GM23338 (cell line): ENCODE measurements around the gene ALOX15B. TPM values are rescaled to one million over a fixed set of nuclear protein-coding genes. Genes with fewer than 3 reads are reported as not detected.

Experiments used
- ATAC-seq: fragments of 200-7000 bp; cut with Tn5 transposase; 3 replicates; pipeline ENCODE4 v1.9.1; 2020
- DNase-seq: peaks from one replicate; pipeline ENCODE4 v3.0.0-alpha.2; 2015; ENCODE audit warnings: low spot score
- H2AFZ ChIP-seq: fragments of 200-600 bp; sonication (generic); 2 replicates; pipeline ENCODE4 v1.8.0; 2016; ENCODE audit warnings: antibody characterized with exemption, mild to moderate bottlenecking, moderate library complexity
- H3F3A ChIP-seq: fragments of 200-600 bp; sonication (generic); replicated peaks from 2 replicates; pipeline ENCODE4 v1.8.0; 2017; ENCODE audit warnings: antibody characterized with exemption, mixed run types, low read depth
- H3K27ac ChIP-seq: fragments of 200-600 bp; sonication (generic); 2 replicates; pipeline ENCODE4 v1.6.1; 2016; ENCODE audit warnings: low read depth
- H3K27me3 ChIP-seq: fragments of 200-600 bp; sonication (generic); 2 replicates; pipeline ENCODE4 v1.8.0; 2016; ENCODE audit warnings: mild to moderate bottlenecking, mixed run types, moderate library complexity; ENCODE audit not compliant: insufficient read depth
- H3K36me3 ChIP-seq: fragments of 200-600 bp; sonication (generic); 2 replicates; pipeline ENCODE4 v1.8.0; 2016; ENCODE audit warnings: mild to moderate bottlenecking; ENCODE audit not compliant: insufficient read depth
- H3K4me1 ChIP-seq: fragments of 200-600 bp; sonication (generic); 2 replicates; pipeline ENCODE4 v1.8.0; 2016; ENCODE audit warnings: mild to moderate bottlenecking, moderate library complexity; ENCODE audit not compliant: insufficient read depth
- H3K4me2 ChIP-seq: fragments of 200-600 bp; sonication (generic); 2 replicates; pipeline ENCODE4 v1.7.1; 2017; ENCODE audit warnings: mixed run types
- H3K4me3 ChIP-seq: fragments of 200-600 bp; sonication (generic); 2 replicates; pipeline ENCODE4 v1.6.1; 2016; ENCODE audit warnings: mixed run types
- H3K79me2 ChIP-seq: fragments of 200-600 bp; sonication (generic); replicated peaks from 2 replicates; pipeline ENCODE4 v1.8.0; 2017; ENCODE audit warnings: mild to moderate bottlenecking; ENCODE audit not compliant: insufficient read depth
- H3K9me2 ChIP-seq: fragments of 200-600 bp; sonication (generic); 2 replicates; pipeline ENCODE4 v1.8.0; 2017; ENCODE audit not compliant: insufficient read depth
- H4K20me1 ChIP-seq: fragments of 200-600 bp; sonication (generic); replicated peaks from 2 replicates; pipeline ENCODE4 v1.8.0; 2017; ENCODE audit warnings: mild to moderate bottlenecking; ENCODE audit not compliant: insufficient read depth
- H3K27ac Mint-ChIP-seq: 2 replicates; pipeline ENCODE4 v1.8.0; 2020; ENCODE audit warnings: inconsistent platforms, mild to moderate bottlenecking, moderate library complexity, mixed read lengths
- H3K27me3 Mint-ChIP-seq: 3 replicates; pipeline ENCODE4 v1.8.0; 2022; ENCODE audit warnings: low read depth, mild to moderate bottlenecking, moderate library complexity, mixed read lengths, inconsistent platforms; ENCODE audit not compliant: insufficient read depth, poor library complexity
- H3K36me3 Mint-ChIP-seq: 3 replicates; pipeline ENCODE4 v1.8.0; 2021; ENCODE audit warnings: low read depth, mild to moderate bottlenecking, inconsistent platforms, moderate library complexity, mixed read lengths
- H3K4me1 Mint-ChIP-seq: 3 replicates; pipeline ENCODE4 v1.8.0; 2020; ENCODE audit warnings: mild to moderate bottlenecking, inconsistent platforms, mixed read lengths
- H3K4me3 Mint-ChIP-seq: 3 replicates; pipeline ENCODE4 v1.8.0; 2021; ENCODE audit warnings: moderate library complexity, mild to moderate bottlenecking, inconsistent platforms, mixed read lengths
- H3K9me3 Mint-ChIP-seq: 3 replicates; pipeline ENCODE4 v1.8.0; 2020; ENCODE audit warnings: moderate library complexity, mild to moderate bottlenecking, inconsistent platforms, mixed read lengths
- EZH2 ChIP-seq: fragments of 200-600 bp; sonication (generic); IDR thresholded peaks from one replicate; pipeline ENCODE4 v1.8.0; 2017; ENCODE audit warnings: antibody characterized with exemption, mild to moderate bottlenecking, low read depth; ENCODE audit not compliant: unreplicated experiment
- EZH2phosphoT487 ChIP-seq: fragments of 200-600 bp; sonication (generic); IDR thresholded peaks from one replicate; pipeline ENCODE4 v1.8.1; 2018; ENCODE audit warnings: antibody characterized with exemption; ENCODE audit not compliant: unreplicated experiment
- ZNF114 ChIP-seq: fragments of 250-450 bp; sonication (Bioruptor Pico); IDR thresholded peaks from 2 replicates; pipeline ENCODE4 v1.5.0; 2020; ENCODE audit warnings: mild to moderate bottlenecking, moderate library complexity
- ZNF462 ChIP-seq: fragments of 250-450 bp; sonication (Bioruptor Pico); IDR thresholded peaks from 2 replicates; pipeline ENCODE4 v1.5.0; 2020; ENCODE audit warnings: mild to moderate bottlenecking, moderate library complexity
- polyA plus RNA-seq: library from polyadenylated mRNA; unstranded; fragments of >200 nt; fragmentation: Nextera tagmentation; extraction: Ambion mirVana; gene quantifications from 2 replicates; pipeline ENCODE4 v1.2.1, GENCODE V29; 2016
- total RNA-seq: library from RNA; depleted of rRNA; stranded (reverse); fragments of >200 nt; shearing (Covaris generic); gene quantifications from 2 replicates; pipeline ENCODE4 v1.2.3, GENCODE V29; 2014
- TF ChIP-seq, protein P1 (sequence below), 2 experiments: fragments of 200-600 bp in 1 of 2; sonication (generic) in 1 of 2; conservative IDR thresholded peaks; 2 replicates each; pipeline versions ENCODE4 v1.5.1 to v1.6.1; 2016 to 2017; ENCODE audit warnings: antibody characterized with exemption in 2 of 2, low read depth in 2 of 2, mild to moderate bottlenecking in 2 of 2, moderate library complexity in 1 of 2

Gene ALOX15B
- total and polyA plus RNA-seq, 2 experiments from 2014 or later, result 0.42 to 0.45 TPM

GRCh38 chr17:8013731-8014557 lies 24.9 kb upstream of the ALOX15B start:
- Mint-ChIP-seq H3K27ac (no peak overlapping the region), H3K4me3 (no peak overlapping the region; the same call in 2 of the 3 replicates), H3K4me1 (0 out of 3 replicates have a peak, but pooled peaks cover 2% of the 10 kb centered on the region), H3K27me3 (peaks cover 18% of the 10 kb centered on the region), H3K9me3 (no peaks in the 10 kb centered on the region), H3K36me3 (no peaks in the 10 kb centered on the region)
- Histone ChIP-seq H3K79me2 (no peaks in the 10 kb centered on the region), H2AFZ (no peak overlapping the region), H3K4me2 (no peak overlapping the region), H3K27ac (no peak overlapping the region), H3K4me3 (no peak overlapping the region), H4K20me1 (no peaks in the 10 kb centered on the region), H3K36me3 (no peaks in the 10 kb centered on the region), H3K27me3 (peaks cover 41% of the 10 kb centered on the region), H3K4me1 (no peaks in the 10 kb centered on the region), H3F3A (no peaks in the 10 kb centered on the region), H3K9me2 (no peaks in the 10 kb centered on the region)
- DNase-seq (no peak), ATAC-seq (no peak)
- TF ChIP-seq EZH2 (no peak), ZNF462 (no peak), EZH2phosphoT487 (no peak), ZNF114 (CRISPR knock-in tag) (no peak)
- TF ChIP-seq, protein P1, sequence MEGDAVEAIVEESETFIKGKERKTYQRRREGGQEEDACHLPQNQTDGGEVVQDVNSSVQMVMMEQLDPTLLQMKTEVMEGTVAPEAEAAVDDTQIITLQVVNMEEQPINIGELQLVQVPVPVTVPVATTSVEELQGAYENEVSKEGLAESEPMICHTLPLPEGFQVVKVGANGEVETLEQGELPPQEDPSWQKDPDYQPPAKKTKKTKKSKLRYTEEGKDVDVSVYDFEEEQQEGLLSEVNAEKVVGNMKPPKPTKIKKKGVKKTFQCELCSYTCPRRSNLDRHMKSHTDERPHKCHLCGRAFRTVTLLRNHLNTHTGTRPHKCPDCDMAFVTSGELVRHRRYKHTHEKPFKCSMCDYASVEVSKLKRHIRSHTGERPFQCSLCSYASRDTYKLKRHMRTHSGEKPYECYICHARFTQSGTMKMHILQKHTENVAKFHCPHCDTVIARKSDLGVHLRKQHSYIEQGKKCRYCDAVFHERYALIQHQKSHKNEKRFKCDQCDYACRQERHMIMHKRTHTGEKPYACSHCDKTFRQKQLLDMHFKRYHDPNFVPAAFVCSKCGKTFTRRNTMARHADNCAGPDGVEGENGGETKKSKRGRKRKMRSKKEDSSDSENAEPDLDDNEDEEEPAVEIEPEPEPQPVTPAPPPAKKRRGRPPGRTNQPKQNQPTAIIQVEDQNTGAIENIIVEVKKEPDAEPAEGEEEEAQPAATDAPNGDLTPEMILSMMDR (conservative IDR thresholded peaks at IDR 0.05; ENCODE audit: low read depth in 2 of 2), result no peak
